ACHN (cell line): ENCODE results near the gene ULK2.
"Not testable (repeated sequence)": the region's sequence is repeated elsewhere in the genome, so short reads cannot be mapped to it uniquely, and the experiment has no call there.

ENCODE experiments used
- DNase-seq: peaks from one replicate; pipeline ENCODE4 v3.0.0-alpha.2; 2015
- in situ Hi-C: cut with HindIII; loops from 2 replicates; pipeline ENCODE4 v1.10.0; 2017; ENCODE audit warnings: low sequenced_read_pairs, low pct_ligation_motif_present, low pct_unique_long_range_greater_than_20kb

ULK2 gene

GRCh38 chr17:19771971-19772630 lies 95.6 kb downstream of the ULK2 start:
- no peak for DNase-seq
- in situ Hi-C loops, result no loop called here

- DNase-seq, result no peak
- in situ Hi-C loops, result no loop called here
These were observed 96.6 kb downstream of the ULK2 start for GRCh38 chr17:19770985-19771735.

GRCh38 chr17:19769946-19770652 lies 97.6 kb downstream of the ULK2 start:
- in situ Hi-C loops, result no loop called here
- no peak for DNase-seq

GRCh38 chr17:19768046-19768782 lies 99.5 kb downstream of the ULK2 start:
- DNase-seq, result no peak
- in situ Hi-C loops, result no loop called here

GRCh38 chr17:19766421-19767270 lies 101.1 kb downstream of the ULK2 start:
- in situ Hi-C loops, result no loop called here
- peak; percentile 65 for DNase-seq

- DNase-seq, result no peak
- in situ Hi-C loops, result no loop called here
These were observed 101.7 kb downstream of the ULK2 start for GRCh38 chr17:19766016-19766415.

- DNase-seq, in situ Hi-C loops: not testable (repeated sequence)
These were observed 103.7 kb downstream of the ULK2 start for GRCh38 chr17:19763991-19764390.

- in situ Hi-C loops, result no loop called here
- no peak for DNase-seq
These were observed 104.3 kb downstream of the ULK2 start for GRCh38 chr17:19763416-19763815.

- in situ Hi-C loops, result no loop called here
- peak; percentile 52 for DNase-seq
These were observed 105.2 kb downstream of the ULK2 start for GRCh38 chr17:19762515-19762961.

- DNase-seq, result no peak
- in situ Hi-C loops, result no loop called here
These were observed 107.0 kb downstream of the ULK2 start for GRCh38 chr17:19760746-19761145.

GRCh38 chr17:19759568-19760549 lies 107.9 kb downstream of the ULK2 start:
- DNase-seq, result no peak
- in situ Hi-C loops, result no loop called here

- DNase-seq, result no peak
- in situ Hi-C loops, result no loop called here
These were observed 110.1 kb downstream of the ULK2 start for GRCh38 chr17:19757536-19758180.

GRCh38 chr17:19756546-19756945 lies 111.2 kb downstream of the ULK2 start:
- no peak for DNase-seq
- in situ Hi-C loops, result no loop called here

- in situ Hi-C loops, result no loop called here
These were observed 111.8 kb downstream of the ULK2 start for GRCh38 chr17:19755821-19756510.

GRCh38 chr17:19755392-19755791 lies 112.3 kb downstream of the ULK2 start:
- no peak for DNase-seq
- in situ Hi-C loops, result no loop called here

More at GRCh38 chr17:19755821-19756510, 111.8 kb downstream of the ULK2 start:
- DNase-seq, result no peak
